K562 (cell line): Measurements from ENCODE around the gene CCDC92. TPM values are rescaled to one million over a fixed set of nuclear protein-coding genes. Genes with fewer than 3 reads are reported as not detected.

Experiments
- ADNP ChIP-seq: fragments of 200-800 bp; sonication (Bioruptor generic); IDR thresholded peaks from 2 replicates; pipeline ENCODE4 v1.6.1; 2016; ENCODE audit warnings: missing genetic modification characterization, missing compliant biosample characterization
- ARID3B ChIP-seq: fragments of 250-450 bp; sonication (Bioruptor Pico); IDR thresholded peaks from 2 replicates; pipeline ENCODE4 v1.4.0; 2020; ENCODE audit warnings: borderline replicate concordance
- ATF3 ChIP-seq, 2 experiments: fragments of 450-650 bp in 1 of 2; sonication (generic) in 1 of 2; formaldehyde crosslinking in 1 of 2; IDR thresholded peaks in 1 of 2; conservative IDR thresholded peaks in 1 of 2; 2 replicates each; pipeline versions ENCODE4 v1.6.1 to v1.8.1; 2016 to 2023; ENCODE audit warnings: mild to moderate bottlenecking in 2 of 2, moderate library complexity in 2 of 2, inconsistent platforms in 1 of 2, missing genetic modification reagents in 1 of 2
- CBX2 ChIP-seq: fragments of 200-600 bp; sonication (generic); IDR thresholded peaks from one replicate; pipeline ENCODE4 v1.6.1; 2012; ENCODE audit warnings: mild to moderate bottlenecking, low read length, inconsistent platforms; ENCODE audit not compliant: insufficient read depth, poor library complexity, severe bottlenecking
- CC2D1A ChIP-seq: fragments of 450-650 bp; IDR thresholded peaks from 2 replicates; pipeline ENCODE4 v1.6.1; 2017; ENCODE audit warnings: mild to moderate bottlenecking
- COPS2 ChIP-seq: fragments of 450-650 bp; conservative IDR thresholded peaks from 2 replicates; pipeline ENCODE4 v1.6.1; 2016; ENCODE audit warnings: mild to moderate bottlenecking, moderate library complexity
- CTBP1 ChIP-seq: fragments of 450-650 bp; IDR thresholded peaks from 2 replicates; pipeline ENCODE4 v1.6.1; 2016; ENCODE audit warnings: borderline replicate concordance
- DPF2 ChIP-seq: fragments of 450-650 bp; IDR thresholded peaks from 2 replicates; pipeline ENCODE4 v1.6.1; 2016
- FOXP4 ChIP-seq: sonication (generic); formaldehyde crosslinking; IDR thresholded peaks from 2 replicates; pipeline ENCODE4 v1.8.0; 2022; ENCODE audit warnings: mild to moderate bottlenecking, missing genetic modification reagents, borderline replicate concordance
- IFI16 ChIP-seq: fragments of 250-450 bp; sonication (Bioruptor Pico); IDR thresholded peaks from 2 replicates; pipeline ENCODE4 v2.1.2; 2022; ENCODE audit warnings: mild to moderate bottlenecking, inconsistent platforms
- PML ChIP-seq: IDR thresholded peaks from 2 replicates; pipeline ENCODE4 v1.6.1; 2012; ENCODE audit warnings: low read length, inconsistent platforms
- PYGO2 ChIP-seq: fragments of 450-650 bp; IDR thresholded peaks from 2 replicates; pipeline ENCODE4 v1.6.1; 2016; ENCODE audit warnings: mild to moderate bottlenecking, missing genetic modification characterization, moderate library complexity, missing compliant biosample characterization
- RNF2 ChIP-seq: sonication (generic); IDR thresholded peaks from 2 replicates; pipeline ENCODE4 v1.6.1; 2016
- SFPQ ChIP-seq: fragments of 200-400 bp; formaldehyde crosslinking; IDR thresholded peaks from 2 replicates; pipeline ENCODE4 v1.6.1; 2017; ENCODE audit warnings: mild to moderate bottlenecking, low read depth, low read length, moderate library complexity
- VEZF1 ChIP-seq: fragments of 200-800 bp; sonication (Bioruptor generic); IDR thresholded peaks from 2 replicates; pipeline ENCODE4 v1.6.1; 2017; ENCODE audit warnings: missing genetic modification characterization, missing compliant biosample characterization
- ZNF224 ChIP-seq: sonication (generic); formaldehyde crosslinking; IDR thresholded peaks from 2 replicates; pipeline ENCODE4 v1.8.0; 2022; ENCODE audit warnings: mild to moderate bottlenecking, missing genetic modification reagents
- ZNF232 ChIP-seq: sonication (generic); formaldehyde crosslinking; IDR thresholded peaks from 2 replicates; pipeline ENCODE4 v1.8.0; 2022; ENCODE audit warnings: mild to moderate bottlenecking, missing genetic modification reagents
- ZNF280B ChIP-seq: fragments of 250-450 bp; sonication (Bioruptor Pico); IDR thresholded peaks from 2 replicates; pipeline ENCODE4 v1.5.1; 2021; ENCODE audit warnings: mild to moderate bottlenecking
- ZNF41 ChIP-seq: fragments of 250-450 bp; sonication (Bioruptor Pico); conservative IDR thresholded peaks from 2 replicates; pipeline ENCODE4 v1.4.0; 2020; ENCODE audit warnings: mild to moderate bottlenecking
- polyA plus RNA-seq, 8 experiments: library from polyadenylated mRNA; depleted of rRNA in 4 of 8; stranded (reverse) in 5 of 8; unstranded in 3 of 8; fragments of >200 nt; fragmentation: Nextera tagmentation in 2 of 8; fragmentation: Illumina TruSeq in 1 of 8; extraction: Ambion mirVana in 2 of 8; extraction: Trizol in 1 of 8; gene quantifications; 2 replicates each; pipeline versions ENCODE4 v1.2.1 to v1.2.3, GENCODE V29; 2011 to 2014; ENCODE audit warnings: inconsistent platforms in 1 of 8, missing spikeins in 1 of 8
- total RNA-seq, 7 experiments: library from RNA; depleted of rRNA in 6 of 7; stranded (reverse); fragments of >200 nt in 6 of 7; fragmentation: Illumina TruSeq in 2 of 7; extraction: Trizol in 2 of 7; gene quantifications; 2 replicates each; pipeline versions ENCODE4 v1.2.1 to v1.2.3, GENCODE V29; 2011 to 2021; ENCODE audit warnings: low replicate concordance in 1 of 7

CCDC92 gene
- total and polyA plus RNA-seq, 9 of the 15 experiments (the other 6 are each of a cell fraction or from before 2014, with no cell fraction given) = 0.27 to 5.9 (median 2.1) TPM

GRCh38 chr12:123967121-123967586, 5.5 kb downstream of the CCDC92 start (continued):
- TF ChIP-seq VEZF1 (CRISPR knock-in tag) (peak; percentile 29; the same call in 1 of the 2 replicates), IFI16 (no peak), ZNF224 (CRISPR knock-in tag) (no peak), ADNP (tag) (no peak), DPF2 (peak; percentile 90), FOXP4 (CRISPR knock-in tag) (no peak), ZNF41 (CRISPR knock-in tag) (no peak), ZNF232 (CRISPR knock-in tag) (no peak), RNF2 (0 out of 2 replicates have a peak, but pooled peaks have one; percentile 25), PML (peak; percentile 43; the same call in 1 of the 2 replicates), ZNF280B (no peak), CTBP1 (peak; percentile 96), SFPQ (no peak), ATF3 (IDR thresholded peaks at IDR 0.05) (peak; percentile 76), ATF3 (CRISPR knock-in tag; conservative IDR thresholded peaks at IDR 0.05) (no peak), CBX2 (no peak), PYGO2 (no peak), ARID3B (CRISPR knock-in tag) (no peak), COPS2 (no peak), CC2D1A (no peak)
